ENCODE data around the gene SLC43A2.
A peak's percentile ranks its signal among the peaks of the same experiment; 100 is the strongest.

Gene SLC43A2

GRCh38 chr17:1649844-1650501, 21.3 kb upstream of the SLC43A2 start, which contains the start of gene RILP:
Gene RILP, minus strand, starts transcription at chr17:1649866. Its CDS starts 62 bp downstream, at chr17:1649804.
- no peak for DNase-seq (ENCODE audit: low read depth)
- peaks cover 23% of the 10 kb centered on the region for H3K4me1 ChIP-seq (ENCODE audit: control insufficient read depth, insufficient read depth, low read length)
- H3K36me3 ChIP-seq (ENCODE audit: control insufficient read depth, insufficient read depth, low read length, severe bottlenecking): peaks cover 65% of the 10 kb centered on the region

DNA sequence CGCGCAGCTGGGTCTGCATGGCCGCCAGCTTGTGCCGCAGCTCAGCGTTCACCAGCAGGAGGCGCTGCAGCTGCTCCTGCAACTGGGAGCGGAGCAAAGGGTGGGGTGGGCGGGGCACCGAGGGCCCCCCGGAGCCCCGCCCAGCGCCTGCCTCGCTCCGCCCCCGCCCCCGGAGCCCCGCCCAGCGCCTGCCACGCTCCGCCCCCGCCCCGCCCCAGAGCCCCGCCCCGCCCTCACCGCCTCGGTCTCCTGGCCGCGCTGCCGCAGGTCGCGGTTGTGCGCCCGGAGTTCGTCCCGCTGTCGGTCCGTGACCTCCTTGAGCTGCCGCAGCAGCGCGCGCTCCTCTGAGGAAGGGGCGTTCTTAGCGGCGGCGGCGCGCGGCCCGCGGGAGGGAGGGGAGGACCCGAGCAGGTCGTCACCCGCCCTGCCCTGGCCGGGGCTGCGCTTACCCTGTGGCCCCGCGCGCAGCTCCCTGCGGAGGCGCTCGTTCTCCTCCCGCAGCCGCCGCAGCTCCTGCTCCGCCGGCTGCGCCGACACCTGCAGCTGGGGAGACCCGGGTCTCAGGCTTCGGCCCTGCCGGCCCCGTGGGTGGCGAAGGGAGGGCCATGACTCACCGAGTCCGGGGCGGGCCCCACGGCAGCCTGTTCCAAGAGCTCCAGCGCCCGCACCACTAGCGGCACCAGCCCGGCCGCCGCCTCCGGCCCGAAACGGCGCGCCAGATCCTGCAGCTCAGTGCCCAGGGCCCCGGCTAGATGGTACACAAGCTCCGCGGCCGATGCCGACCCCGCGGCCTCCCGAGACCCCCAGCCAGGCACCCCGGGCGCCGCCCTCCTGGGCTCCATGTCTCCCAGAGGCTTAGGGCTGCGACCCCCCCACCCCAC, 20.6 kb upstream of the SLC43A2 start:
- peak overlapping the region; percentile 82 for H3K4me3 ChIP-seq (ENCODE audit: low read length)
- H3K4me1 ChIP-seq (ENCODE audit: control insufficient read depth, insufficient read depth, low read length): peaks cover 24% of the 10 kb centered on the region
- no peaks in the 10 kb centered on the region for H3K27me3 ChIP-seq (replicated peaks; ENCODE audit: control insufficient read depth, insufficient read depth, low read length)
- DNase-seq (ENCODE audit: low read depth): peak; percentile 98
- H3K36me3 ChIP-seq (ENCODE audit: control insufficient read depth, insufficient read depth, low read length, severe bottlenecking): peaks cover 57% of the 10 kb centered on the region
- peak overlapping the region; percentile 91 for H3K9ac ChIP-seq (ENCODE audit: low read length)
- no peaks in the 10 kb centered on the region for H3K9me3 ChIP-seq (ENCODE audit: control insufficient read depth, low read length)

More at GRCh38 chr17:1649844-1650501, 21.3 kb upstream of the SLC43A2 start, which contains the start of gene RILP:
- no peaks in the 10 kb centered on the region for H3K9me3 ChIP-seq (ENCODE audit: control insufficient read depth, low read length)
- H3K27me3 ChIP-seq (replicated peaks; ENCODE audit: control insufficient read depth, insufficient read depth, low read length): no peaks in the 10 kb centered on the region
- peak within 1 kb of the TSS; percentile 91 for H3K9ac ChIP-seq (ENCODE audit: low read length)
- peak within 1 kb of the TSS; percentile 82 for H3K4me3 ChIP-seq (ENCODE audit: low read length)

DNA sequence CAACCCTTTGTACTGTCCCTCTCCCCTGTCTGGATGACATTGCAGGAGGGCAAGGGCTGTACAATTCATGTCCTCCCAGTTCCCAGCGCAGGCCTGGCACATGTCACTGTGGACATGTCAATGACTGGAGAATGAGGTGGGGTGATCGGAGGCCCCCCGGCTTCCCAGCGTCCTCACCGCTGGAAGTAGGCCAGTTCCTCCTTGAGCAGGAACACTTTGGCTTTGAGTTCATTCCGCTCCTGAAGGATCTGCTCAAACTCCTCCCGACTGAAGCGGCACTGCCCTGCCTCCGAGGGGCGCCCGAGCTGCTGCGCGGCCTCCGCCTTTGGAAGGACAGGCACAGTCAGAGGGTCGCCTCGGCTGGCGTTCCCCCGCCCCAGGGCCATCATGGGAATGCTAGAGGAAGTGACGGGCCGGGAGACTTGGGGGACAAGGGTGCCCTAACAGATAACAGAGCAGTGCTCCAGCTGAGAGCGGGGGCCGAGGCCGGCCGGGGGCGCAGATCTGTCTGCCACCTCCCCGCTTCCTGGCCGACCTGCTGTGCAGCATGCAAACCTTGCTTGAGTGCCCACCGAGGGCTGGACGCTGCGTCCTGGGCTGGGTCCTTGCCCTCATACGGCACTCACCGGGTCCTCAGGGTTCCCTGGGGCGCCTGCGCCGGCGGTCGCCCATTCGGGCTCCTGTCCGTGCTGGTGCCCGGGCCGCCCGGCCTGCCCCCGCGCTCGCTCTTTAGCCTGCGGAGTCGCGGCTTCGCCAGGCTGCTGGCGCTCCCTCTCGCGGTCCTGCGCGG, 19.7 kb upstream of the SLC43A2 start:
- Histone ChIP-seq H3K9me3 (ENCODE audit: control insufficient read depth, low read length) (no peaks in the 10 kb centered on the region), H3K36me3 (ENCODE audit: control insufficient read depth, insufficient read depth, low read length, severe bottlenecking) (peaks cover 49% of the 10 kb centered on the region), H3K4me3 (ENCODE audit: low read length) (peak overlapping the region; percentile 82), H3K27me3 (replicated peaks; ENCODE audit: control insufficient read depth, insufficient read depth, low read length) (no peaks in the 10 kb centered on the region), H3K4me1 (ENCODE audit: control insufficient read depth, insufficient read depth, low read length) (peaks cover 29% of the 10 kb centered on the region), H3K9ac (ENCODE audit: low read length) (peak overlapping the region; percentile 84)
- DNase-seq (ENCODE audit: low read depth): no peak

DNA sequence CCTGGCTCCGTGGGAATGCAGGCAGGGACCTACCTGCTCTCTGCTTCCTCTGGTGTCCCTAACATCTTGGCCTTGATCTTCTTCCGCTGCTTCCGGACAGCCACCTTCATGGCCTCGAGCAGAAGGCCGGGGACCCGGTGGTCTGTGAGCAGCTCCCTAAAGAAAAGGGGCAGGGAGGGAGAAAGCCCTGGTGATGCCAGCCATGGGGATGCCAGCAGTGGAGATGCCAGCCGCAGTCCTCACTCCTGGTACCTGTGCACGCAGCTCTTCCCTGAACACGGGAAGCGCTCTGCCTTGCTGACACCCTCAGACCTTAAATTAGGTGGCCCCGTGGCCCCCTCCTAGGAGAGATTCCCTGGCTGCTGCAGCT, 19.2 kb upstream of the SLC43A2 start:
- DNase-seq (ENCODE audit: low read depth): no peak

GRCh38 chr17:1646199-1646875, 17.7 kb upstream of the SLC43A2 start:
- no peak for DNase-seq (ENCODE audit: low read depth)
- H3K27me3 ChIP-seq (replicated peaks; ENCODE audit: control insufficient read depth, insufficient read depth, low read length): no peaks in the 10 kb centered on the region
- peaks cover 29% of the 10 kb centered on the region for H3K4me1 ChIP-seq (ENCODE audit: control insufficient read depth, insufficient read depth, low read length)
- H3K4me3 ChIP-seq (ENCODE audit: low read length): no peak overlapping the region
- no peaks in the 10 kb centered on the region for H3K9me3 ChIP-seq (ENCODE audit: control insufficient read depth, low read length)
- peaks cover 28% of the 10 kb centered on the region for H3K36me3 ChIP-seq (ENCODE audit: control insufficient read depth, insufficient read depth, low read length, severe bottlenecking)
- no peak overlapping the region for H3K9ac ChIP-seq (ENCODE audit: low read length)

More for the DNA sequence above, 19.2 kb upstream of the SLC43A2 start:
- peaks cover 29% of the 10 kb centered on the region for H3K4me1 ChIP-seq (ENCODE audit: control insufficient read depth, insufficient read depth, low read length)
- H3K9ac ChIP-seq (ENCODE audit: low read length): peak overlapping the region; percentile 84
- no peaks in the 10 kb centered on the region for H3K27me3 ChIP-seq (replicated peaks; ENCODE audit: control insufficient read depth, insufficient read depth, low read length)
- peak overlapping the region; percentile 82 for H3K4me3 ChIP-seq (ENCODE audit: low read length)
- no peaks in the 10 kb centered on the region for H3K9me3 ChIP-seq (ENCODE audit: control insufficient read depth, low read length)
- peaks cover 43% of the 10 kb centered on the region for H3K36me3 ChIP-seq (ENCODE audit: control insufficient read depth, insufficient read depth, low read length, severe bottlenecking)

GRCh38 chr17:1645207-1646171, 16.9 kb upstream of the SLC43A2 start, which contains the start of gene SCARF1:
Gene SCARF1, minus strand, starts transcription at chr17:1645732. Its CDS starts 35 bp downstream, at chr17:1645697.
- DNase-seq (ENCODE audit: low read depth): no peak
- Histone ChIP-seq H3K36me3 (ENCODE audit: control insufficient read depth, insufficient read depth, low read length, severe bottlenecking) (peaks cover 20% of the 10 kb centered on the region), H3K4me1 (ENCODE audit: control insufficient read depth, insufficient read depth, low read length) (peaks cover 25% of the 10 kb centered on the region), H3K4me3 (ENCODE audit: low read length) (no peak within 1 kb of the TSS), H3K9ac (ENCODE audit: low read length) (no peak within 1 kb of the TSS), H3K9me3 (ENCODE audit: control insufficient read depth, low read length) (no peaks in the 10 kb centered on the region), H3K27me3 (replicated peaks; ENCODE audit: control insufficient read depth, insufficient read depth, low read length) (no peaks in the 10 kb centered on the region)

GRCh38 chr17:1644493-1645206, 16.0 kb upstream of the SLC43A2 start:
- no peak for DNase-seq (ENCODE audit: low read depth)
- no peak overlapping the region for H3K9ac ChIP-seq (ENCODE audit: low read length)
- H3K4me1 ChIP-seq (ENCODE audit: control insufficient read depth, insufficient read depth, low read length): peaks cover 18% of the 10 kb centered on the region
- no peaks in the 10 kb centered on the region for H3K27me3 ChIP-seq (replicated peaks; ENCODE audit: control insufficient read depth, insufficient read depth, low read length)
- peaks cover 16% of the 10 kb centered on the region for H3K36me3 ChIP-seq (ENCODE audit: control insufficient read depth, insufficient read depth, low read length, severe bottlenecking)
- no peak overlapping the region for H3K4me3 ChIP-seq (ENCODE audit: low read length)
- no peaks in the 10 kb centered on the region for H3K9me3 ChIP-seq (ENCODE audit: control insufficient read depth, low read length)

- Histone ChIP-seq H3K27me3 (replicated peaks; ENCODE audit: control insufficient read depth, insufficient read depth, low read length) (no peaks in the 10 kb centered on the region), H3K4me1 (ENCODE audit: control insufficient read depth, insufficient read depth, low read length) (peaks cover 18% of the 10 kb centered on the region), H3K36me3 (ENCODE audit: control insufficient read depth, insufficient read depth, low read length, severe bottlenecking) (peaks cover 16% of the 10 kb centered on the region), H3K4me3 (ENCODE audit: low read length) (no peak overlapping the region), H3K9ac (ENCODE audit: low read length) (no peak overlapping the region), H3K9me3 (ENCODE audit: control insufficient read depth, low read length) (no peaks in the 10 kb centered on the region)
- no peak for DNase-seq (ENCODE audit: low read depth)
Measured at GRCh38 chr17:1643999-1644492, 15.4 kb upstream of the SLC43A2 start.

GRCh38 chr17:1643293-1643998, 14.8 kb upstream of the SLC43A2 start:
- H3K4me1 ChIP-seq (ENCODE audit: control insufficient read depth, insufficient read depth, low read length): peaks cover 17% of the 10 kb centered on the region

More at GRCh38 chr17:1643293-1643998, 14.8 kb upstream of the SLC43A2 start:
- Histone ChIP-seq H3K9me3 (ENCODE audit: control insufficient read depth, low read length) (no peaks in the 10 kb centered on the region), H3K4me3 (ENCODE audit: low read length) (peak overlapping the region; percentile 58), H3K36me3 (ENCODE audit: control insufficient read depth, insufficient read depth, low read length, severe bottlenecking) (peaks cover 16% of the 10 kb centered on the region), H3K27me3 (replicated peaks; ENCODE audit: control insufficient read depth, insufficient read depth, low read length) (no peaks in the 10 kb centered on the region), H3K9ac (ENCODE audit: low read length) (peak overlapping the region; percentile 42)
- peak; percentile 31 for DNase-seq (ENCODE audit: low read depth)
